RWPE2 (cell line): Measurements from ENCODE around the gene CTPS1.

ENCODE experiments used
- ATAC-seq: fragments of 200-7000 bp; cut with Tn5 transposase; 3 replicates; pipeline ENCODE4 v1.9.1; 2021; ENCODE audit warnings: low read depth
- DNase-seq: peaks from one replicate; pipeline ENCODE4 v3.0.0-alpha.2; 2020; ENCODE audit warnings: low spot score
- H3K27ac ChIP-seq: fragments of 450-650 bp; 2 replicates; pipeline ENCODE4 v1.5.1; 2017; ENCODE audit warnings: mild to moderate bottlenecking; ENCODE audit not compliant: poor library complexity, severe bottlenecking
- H3K27me3 ChIP-seq: fragments of 250-450 bp; sonication (Bioruptor Pico); 2 replicates; pipeline ENCODE4 v1.5.1; 2021; ENCODE audit warnings: mild to moderate bottlenecking, moderate library complexity; ENCODE audit not compliant: insufficient read depth, poor library complexity, severe bottlenecking
- H3K36me3 ChIP-seq: fragments of 250-450 bp; sonication (Bioruptor Pico); 2 replicates; pipeline ENCODE4 v1.5.1; 2020; ENCODE audit warnings: low read depth, mild to moderate bottlenecking, moderate library complexity
- H3K4me1 ChIP-seq: fragments of 250-450 bp; sonication (Bioruptor Pico); 2 replicates; pipeline ENCODE4 v1.5.1; 2021; ENCODE audit warnings: mild to moderate bottlenecking, moderate library complexity; ENCODE audit not compliant: insufficient read depth, poor library complexity, severe bottlenecking
- H3K4me3 ChIP-seq: fragments of 250-450 bp; sonication (Bioruptor Pico); 2 replicates; pipeline ENCODE4 v1.5.1; 2021; ENCODE audit warnings: mild to moderate bottlenecking, moderate library complexity; ENCODE audit not compliant: severe bottlenecking
- H3K9me3 ChIP-seq: fragments of 250-450 bp; sonication (Bioruptor Pico); 2 replicates; pipeline ENCODE4 v1.5.1; 2021; ENCODE audit warnings: mild to moderate bottlenecking, moderate library complexity; ENCODE audit not compliant: severe bottlenecking
- CTCF ChIP-seq: fragments of 450-650 bp; IDR thresholded peaks from one replicate; pipeline ENCODE4 v1.5.1; 2017; ENCODE audit warnings: mild to moderate bottlenecking, moderate library complexity; ENCODE audit not compliant: poor library complexity, severe bottlenecking

CTPS1 gene

GRCh38 chr1:40965531-40965930 lies 14.0 kb upstream of the CTPS1 start:
- ATAC-seq = no peak
- peak overlapping the region; percentile 94 for H3K27ac ChIP-seq
- peaks cover 19% of the 10 kb centered on the region for H3K4me1 ChIP-seq
- no peak for TF ChIP-seq CTCF
- no peaks in the 10 kb centered on the region for H3K9me3 ChIP-seq
- no peaks in the 10 kb centered on the region for H3K36me3 ChIP-seq
- no peak for DNase-seq
- H3K4me3 ChIP-seq = no peak overlapping the region
- H3K27me3 ChIP-seq = no peaks in the 10 kb centered on the region

GRCh38 chr1:40966417-40966816 lies 13.1 kb upstream of the CTPS1 start:
- no peak for TF ChIP-seq CTCF
- Histone ChIP-seq H3K9me3 (no peaks in the 10 kb centered on the region), H3K36me3 (no peaks in the 10 kb centered on the region), H3K4me1 (peaks cover 19% of the 10 kb centered on the region), H3K4me3 (no peak overlapping the region), H3K27me3 (no peaks in the 10 kb centered on the region), H3K27ac (peak overlapping the region; percentile 94)
- DNase-seq (no peak), ATAC-seq (no peak)

- DNase-seq (no peak), ATAC-seq (no peak)
- peaks cover 19% of the 10 kb centered on the region for H3K4me1 ChIP-seq
- H3K27me3 ChIP-seq = no peaks in the 10 kb centered on the region
- no peak overlapping the region for H3K4me3 ChIP-seq
- H3K36me3 ChIP-seq = no peaks in the 10 kb centered on the region
- H3K27ac ChIP-seq = peak overlapping the region; percentile 94
- H3K9me3 ChIP-seq = no peaks in the 10 kb centered on the region
- no peak for TF ChIP-seq CTCF
Measured at GRCh38 chr1:40969445-40969844, 10.1 kb upstream of the CTPS1 start.

GRCh38 chr1:40971966-40972365 lies 7.5 kb upstream of the CTPS1 start:
- no peaks in the 10 kb centered on the region for H3K36me3 ChIP-seq
- peaks cover 14% of the 10 kb centered on the region for H3K4me1 ChIP-seq
- no peak for DNase-seq
- H3K4me3 ChIP-seq = no peak overlapping the region
- H3K27ac ChIP-seq = no peak overlapping the region
- no peaks in the 10 kb centered on the region for H3K27me3 ChIP-seq
- no peak for ATAC-seq
- H3K9me3 ChIP-seq = no peaks in the 10 kb centered on the region
- no peak for TF ChIP-seq CTCF

GRCh38 chr1:40973912-40974311 lies 5.6 kb upstream of the CTPS1 start:
- Histone ChIP-seq H3K9me3 (no peaks in the 10 kb centered on the region), H3K4me3 (no peak overlapping the region), H3K27ac (no peak overlapping the region), H3K27me3 (no peaks in the 10 kb centered on the region), H3K4me1 (peaks cover 1% of the 10 kb centered on the region), H3K36me3 (no peaks in the 10 kb centered on the region)
- TF ChIP-seq CTCF = no peak
- ATAC-seq (no peak), DNase-seq (no peak)
